Glutamatergic neuron (in vitro differentiated cells): ENCODE results near the gene CHI3L1. TPM values are rescaled to one million over a fixed set of nuclear protein-coding genes. Genes with fewer than 3 reads are reported as not detected.
A peak's percentile ranks its signal among the peaks of the same experiment; 100 is the strongest.

ENCODE experiments used
- DNase-seq: peaks from one replicate; pipeline ENCODE4 v3.0.0; 2022
- H3K27ac Mint-ChIP-seq: one replicate; pipeline ENCODE4 v1.8.0; 2020; ENCODE audit warnings: mild to moderate bottlenecking, mixed read lengths, inconsistent platforms; ENCODE audit not compliant: unreplicated experiment
- H3K27me3 Mint-ChIP-seq: one replicate; pipeline ENCODE4 v1.8.0; 2020; ENCODE audit warnings: mild to moderate bottlenecking, moderate library complexity, mixed read lengths, inconsistent platforms; ENCODE audit not compliant: unreplicated experiment
- H3K36me3 Mint-ChIP-seq: one replicate; pipeline ENCODE4 v1.8.0; 2020; ENCODE audit warnings: mild to moderate bottlenecking, mixed read lengths, inconsistent platforms; ENCODE audit not compliant: unreplicated experiment
- H3K4me1 Mint-ChIP-seq: one replicate; pipeline ENCODE4 v1.8.0; 2020; ENCODE audit warnings: mild to moderate bottlenecking, low read depth, mixed read lengths, inconsistent platforms; ENCODE audit not compliant: unreplicated experiment
- H3K4me3 Mint-ChIP-seq: one replicate; pipeline ENCODE4 v1.8.0; 2020; ENCODE audit warnings: mild to moderate bottlenecking, mixed read lengths, inconsistent platforms; ENCODE audit not compliant: unreplicated experiment
- H3K9me3 Mint-ChIP-seq: one replicate; pipeline ENCODE4 v1.8.0; 2020; ENCODE audit warnings: mild to moderate bottlenecking, moderate library complexity, mixed read lengths, inconsistent platforms; ENCODE audit not compliant: unreplicated experiment
- CTCF ChIP-seq: fragments of 200-600 bp; sonication (generic); IDR thresholded peaks from one replicate; pipeline ENCODE4 v1.5.0; 2021; ENCODE audit not compliant: partially characterized antibody, unreplicated experiment
- total RNA-seq: library from RNA; stranded (reverse); fragmentation: NEBNext Ultra II Directional; extraction: Animal tissue kit (Norgen Biotek cat#: 25700); gene quantifications from one replicate; pipeline ENCODE4 v1.2.1, GENCODE V29; 2021; ENCODE audit not compliant: unreplicated experiment

The CHI3L1 gene
- total RNA-seq, 1 donor from 2014 or later: not detected

- peaks cover 1% of the 10 kb centered on the region for H3K9me3 Mint-ChIP-seq
- TF ChIP-seq CTCF: no peak
- H3K4me3 Mint-ChIP-seq: no peak overlapping the region
- peaks cover 6% of the 10 kb centered on the region for H3K4me1 Mint-ChIP-seq
- H3K27me3 Mint-ChIP-seq: peaks cover 6% of the 10 kb centered on the region
- DNase-seq: no peak
- H3K36me3 Mint-ChIP-seq: no peaks in the 10 kb centered on the region
- H3K27ac Mint-ChIP-seq: no peak overlapping the region
Observed at GRCh38 chr1:203170625-203171330, 15.7 kb downstream of the CHI3L1 start.

GRCh38 chr1:203169770-203170520 is 16.6 kb downstream of the CHI3L1 start:
- peak; percentile 6 for DNase-seq
- no peak overlapping the region for H3K4me3 Mint-ChIP-seq
- H3K9me3 Mint-ChIP-seq: peaks cover 5% of the 10 kb centered on the region
- no peak for TF ChIP-seq CTCF
- peaks cover 6% of the 10 kb centered on the region for H3K4me1 Mint-ChIP-seq
- no peaks in the 10 kb centered on the region for H3K36me3 Mint-ChIP-seq
- H3K27me3 Mint-ChIP-seq: peaks cover 6% of the 10 kb centered on the region
- H3K27ac Mint-ChIP-seq: no peak overlapping the region

GRCh38 chr1:203168991-203169390 is 17.5 kb downstream of the CHI3L1 start:
- DNase-seq: no peak
- Mint-ChIP-seq H3K4me1 (peaks cover 5% of the 10 kb centered on the region), H3K27ac (no peak overlapping the region), H3K9me3 (peaks cover 7% of the 10 kb centered on the region), H3K27me3 (peaks cover 9% of the 10 kb centered on the region), H3K4me3 (no peak overlapping the region), H3K36me3 (peaks cover 6% of the 10 kb centered on the region)
- TF ChIP-seq CTCF: no peak

GRCh38 chr1:203168256-203168786 is 18.2 kb downstream of the CHI3L1 start:
- Mint-ChIP-seq H3K27ac (no peak overlapping the region), H3K27me3 (peaks cover 9% of the 10 kb centered on the region)
- DNase-seq: peak; percentile 12

More at GRCh38 chr1:203168256-203168786, 18.2 kb downstream of the CHI3L1 start:
- Mint-ChIP-seq H3K36me3 (peaks cover 6% of the 10 kb centered on the region), H3K4me1 (no peaks in the 10 kb centered on the region), H3K4me3 (no peak overlapping the region), H3K9me3 (peaks cover 7% of the 10 kb centered on the region)
- TF ChIP-seq CTCF: no peak
